Stimulated activated CD4-positive, alpha-beta T cell treated with anti-CD3 and anti-CD28 coated beads, Interleukin-1b, Interleukin-23, amount 100 ng/mL, for 24 hours (primary cell): ENCODE measurements around the gene ARHGEF16.

ENCODE experiments used
- DNase-seq, 4 experiments: peaks; one replicate each; pipeline ENCODE4 v3.0.0-alpha.2; 2020; ENCODE audit warnings: low read depth in 4 of 4, low spot score in 1 of 4

The ARHGEF16 gene

DNA sequence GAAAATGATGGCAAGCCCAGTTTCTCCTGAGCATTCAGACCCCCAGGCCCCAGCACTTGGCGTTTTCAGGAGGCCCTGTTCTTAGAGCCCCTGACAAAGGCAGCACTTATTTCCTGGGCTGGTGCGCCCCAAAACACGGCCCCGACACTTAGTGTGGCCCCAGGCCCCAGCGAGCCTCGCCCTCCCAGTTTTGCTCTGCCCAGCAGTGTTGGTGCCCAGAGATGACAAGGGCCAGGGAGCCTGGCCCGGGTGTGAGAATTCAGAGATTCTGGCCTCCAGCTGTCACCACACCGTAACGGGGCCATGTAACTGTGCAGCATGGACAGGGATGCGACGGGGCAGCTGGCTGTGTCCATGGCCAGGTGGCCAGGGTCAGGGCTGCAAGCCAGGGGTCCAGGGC is 18.0 kb upstream of the ARHGEF16 start:
- no peak for DNase-seq

- no peak for DNase-seq
Measured at GRCh38 chr1:3436901-3437300, 17.6 kb upstream of the ARHGEF16 start.

- no peak for DNase-seq
Measured at GRCh38 chr1:3438661-3439180, 15.7 kb upstream of the ARHGEF16 start.

- no peak for DNase-seq
Measured at GRCh38 chr1:3439346-3440299, 14.8 kb upstream of the ARHGEF16 start.

DNA sequence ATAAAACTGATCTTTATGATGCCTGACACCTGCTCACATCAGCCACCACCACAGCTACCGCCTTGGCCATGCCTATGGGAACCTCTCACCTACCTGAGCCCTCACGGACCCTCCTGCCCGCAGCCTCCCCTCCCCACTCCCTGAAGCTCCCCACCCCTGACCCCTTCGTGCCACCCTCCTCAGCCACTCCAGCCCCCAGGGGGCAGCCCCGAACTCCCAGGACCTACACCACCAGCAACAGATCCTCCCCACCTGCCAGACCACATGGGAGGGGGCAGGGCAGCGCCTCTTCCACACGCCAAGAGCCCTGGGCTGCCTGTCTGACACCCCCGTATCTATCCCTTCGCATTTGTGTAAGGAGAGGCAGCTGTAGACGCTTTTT is 14.2 kb upstream of the ARHGEF16 start:
- DNase-seq = no peak

DNA sequence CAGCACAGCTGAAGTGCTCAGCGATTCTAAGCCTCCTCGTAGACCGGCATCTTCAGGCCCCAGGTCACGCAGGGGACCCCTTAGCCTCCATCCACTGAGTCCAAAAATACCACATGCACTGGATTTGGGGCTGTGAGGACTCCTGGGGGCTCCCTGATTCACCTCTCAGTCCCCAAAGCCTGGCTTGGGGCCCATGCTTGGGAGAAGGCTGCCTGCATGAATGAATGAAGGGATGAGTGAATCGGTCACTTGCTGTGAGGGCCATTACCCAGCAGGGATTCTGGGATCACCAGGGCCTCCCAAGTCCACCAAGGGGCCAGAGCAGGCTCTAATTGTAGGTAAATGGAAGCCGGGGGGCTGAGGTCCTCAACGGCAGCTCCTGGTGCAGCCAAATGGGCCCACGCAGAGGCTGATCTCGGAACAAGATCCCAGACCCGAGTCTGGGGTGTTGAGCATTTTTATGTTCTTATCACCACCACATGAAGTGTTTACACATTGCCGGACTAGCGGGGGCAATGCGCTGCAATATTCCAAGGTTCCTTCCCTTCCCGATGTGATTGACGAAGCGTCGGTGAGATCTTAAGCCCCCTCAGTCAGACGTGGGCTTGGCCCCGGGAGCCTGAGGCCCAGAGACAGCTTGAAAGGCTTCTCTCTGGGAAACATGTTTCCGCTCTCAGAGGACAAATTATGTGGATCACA is 13.6 kb upstream of the ARHGEF16 start:
- DNase-seq = no peak

DNA sequence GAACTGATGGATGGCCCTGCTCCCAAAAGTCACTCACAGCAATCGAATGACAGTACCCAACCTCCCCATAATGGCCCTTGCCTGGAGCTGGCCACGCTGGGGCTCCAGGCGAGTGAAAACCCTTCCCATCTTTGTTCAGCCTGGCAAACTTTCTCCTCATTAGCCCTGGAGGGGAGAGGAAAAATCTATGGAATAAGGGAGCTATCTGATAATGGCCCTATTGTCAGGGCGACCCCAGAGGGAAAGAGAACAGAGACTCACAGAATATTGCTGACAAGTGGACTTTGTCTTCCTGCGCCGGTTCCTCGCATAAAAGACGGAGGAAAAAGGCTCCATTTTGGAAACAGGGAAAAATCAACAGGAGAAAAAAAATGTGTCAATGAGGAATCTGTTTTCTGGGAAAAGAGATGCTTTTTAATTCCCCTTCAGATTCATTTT is 13.0 kb upstream of the ARHGEF16 start:
- DNase-seq = no peak

- no peak for DNase-seq
Measured at GRCh38 chr1:3441880-3442279, 12.6 kb upstream of the ARHGEF16 start.

- DNase-seq = no peak
Measured at GRCh38 chr1:3442331-3442730, 12.1 kb upstream of the ARHGEF16 start.

DNA sequence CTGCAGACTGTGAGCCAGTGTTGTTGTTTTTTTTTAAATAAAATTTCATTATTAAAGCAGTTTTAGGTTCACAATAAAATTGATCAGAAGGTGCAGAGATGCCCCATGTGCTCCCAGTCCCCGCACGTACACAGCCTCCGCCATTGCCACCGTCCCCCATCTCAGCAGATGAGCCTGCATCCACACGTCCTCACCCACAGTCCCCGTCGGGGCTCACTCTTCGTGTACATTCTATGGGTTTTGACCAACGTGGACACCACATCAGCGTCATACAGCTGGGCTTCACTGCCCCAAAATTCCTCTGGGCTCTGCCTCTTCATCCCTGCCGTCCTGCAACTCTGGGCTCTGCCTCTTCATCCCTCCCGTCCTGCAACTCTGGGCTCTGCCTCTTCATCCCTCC is 11.6 kb upstream of the ARHGEF16 start:
- no peak for DNase-seq

GRCh38 chr1:3443807-3444206 is 10.7 kb upstream of the ARHGEF16 start:
- no peak for DNase-seq

GRCh38 chr1:3444298-3444697 is 10.2 kb upstream of the ARHGEF16 start:
- DNase-seq = no peak

GRCh38 chr1:3444736-3445135 is 9.7 kb upstream of the ARHGEF16 start:
- no peak for DNase-seq

- DNase-seq = no peak
Measured at GRCh38 chr1:3450202-3450863, 4.1 kb upstream of the ARHGEF16 start.

GRCh38 chr1:3450983-3451382 is 3.5 kb upstream of the ARHGEF16 start:
- no peak for DNase-seq

GRCh38 chr1:3451994-3452865 is 2.2 kb upstream of the ARHGEF16 start:
- DNase-seq = no peak

- DNase-seq = no peak
Measured at GRCh38 chr1:3452866-3453175, 1.6 kb upstream of the ARHGEF16 start.

GRCh38 chr1:3453203-3453761 is 1.2 kb upstream of the ARHGEF16 start:
- DNase-seq = peak; percentile 51 to 63 (median 57)

DNA sequence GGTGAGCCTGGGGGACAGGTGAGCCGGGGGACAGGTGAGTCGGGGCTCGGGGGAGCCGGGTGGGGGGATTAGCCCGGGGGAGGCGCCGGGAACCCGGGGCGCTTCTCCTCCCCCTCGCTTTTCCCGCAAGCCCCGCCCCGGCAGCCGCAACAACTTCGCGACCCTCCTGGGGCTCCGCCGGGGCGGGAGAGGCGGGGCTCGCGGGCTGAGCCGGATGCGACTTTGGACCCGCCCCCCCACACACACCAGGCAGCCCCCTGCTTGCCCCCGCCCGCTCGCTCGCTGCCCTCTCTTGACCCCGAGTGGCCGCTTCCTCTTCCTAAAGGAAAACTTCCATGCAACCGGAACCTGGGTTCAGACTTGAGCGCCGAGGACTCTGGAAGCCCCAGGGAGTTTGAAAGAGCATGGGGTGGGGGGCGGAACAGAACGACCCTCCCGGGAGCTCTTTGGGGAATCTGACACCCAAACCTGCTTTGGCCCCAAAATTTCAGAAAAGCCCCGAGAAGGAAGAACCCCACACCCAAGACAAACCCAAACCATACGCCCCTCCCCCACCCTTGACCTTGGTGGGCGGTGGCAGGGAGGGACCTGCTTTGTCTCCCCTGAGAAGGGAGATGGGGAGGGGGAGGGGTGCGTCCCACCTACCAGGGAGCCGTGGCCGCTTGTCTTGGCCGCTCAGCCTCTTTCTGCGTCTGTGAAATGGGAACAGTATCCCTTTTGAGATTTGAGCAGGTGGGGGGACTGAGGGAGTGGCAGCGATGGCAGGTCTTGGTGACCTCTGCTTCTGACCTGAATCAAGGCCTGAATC is 550 bp downstream of the ARHGEF16 start:
- DNase-seq = no peak
